HL-60 (cell line): ENCODE results near the gene DCTN5.
"Not testable (repeated sequence)": the region's sequence is repeated elsewhere in the genome, so short reads cannot be mapped to it uniquely, and the experiment has no call there.

ENCODE experiments used
- CTCF ChIP-seq: IDR thresholded peaks from one replicate; pipeline ENCODE4 v1.5.1; 2011; ENCODE audit warnings: low read length, control low read depth, inconsistent platforms; ENCODE audit not compliant: insufficient read depth
- POLR2AphosphoS5 ChIP-seq: IDR thresholded peaks from 2 replicates; pipeline ENCODE4 v1.6.1; 2012; ENCODE audit warnings: low read depth

GRCh38 chr16:23631874-23632273, 9.4 kb upstream of the DCTN5 start:
- not testable (repeated sequence) for TF ChIP-seq CTCF, POLR2AphosphoS5
